GM23338 (cell line): ENCODE results near the gene TAF3.

Experiments used
- CREB1 ChIP-seq: fragments of 250-450 bp; sonication (Bioruptor Pico); IDR thresholded peaks from 2 replicates; pipeline ENCODE4 v1.5.0; 2020; ENCODE audit warnings: low read depth, mild to moderate bottlenecking, moderate library complexity
- CTCF ChIP-seq, 2 experiments: fragments of 200-600 bp in 1 of 2; sonication (generic) in 1 of 2; conservative IDR thresholded peaks; 2 replicates each; pipeline versions ENCODE4 v1.5.1 to v1.6.1; 2016 to 2017; ENCODE audit warnings: antibody characterized with exemption in 2 of 2, low read depth in 2 of 2, mild to moderate bottlenecking in 2 of 2, moderate library complexity in 1 of 2
- ETS1 ChIP-seq: IDR thresholded peaks from 2 replicates; pipeline ENCODE4 v1.6.1; 2016; ENCODE audit warnings: antibody characterized with exemption
- EZH2 ChIP-seq: fragments of 200-600 bp; sonication (generic); IDR thresholded peaks from one replicate; pipeline ENCODE4 v1.8.0; 2017; ENCODE audit warnings: antibody characterized with exemption, mild to moderate bottlenecking, low read depth; ENCODE audit not compliant: unreplicated experiment
- EZH2phosphoT487 ChIP-seq: fragments of 200-600 bp; sonication (generic); IDR thresholded peaks from one replicate; pipeline ENCODE4 v1.8.1; 2018; ENCODE audit warnings: antibody characterized with exemption; ENCODE audit not compliant: unreplicated experiment
- JUNB ChIP-seq: IDR thresholded peaks from one replicate; pipeline ENCODE4 v1.6.1; 2016; ENCODE audit warnings: antibody characterized with exemption; ENCODE audit not compliant: unreplicated experiment
- NANOG ChIP-seq: IDR thresholded peaks from 2 replicates; pipeline ENCODE4 v1.6.1; 2016; ENCODE audit warnings: antibody characterized with exemption, borderline replicate concordance
- POLR2AphosphoS5 ChIP-seq: IDR thresholded peaks from 2 replicates; pipeline ENCODE4 v1.6.1; 2016; ENCODE audit warnings: antibody characterized with exemption, low read depth
- REST ChIP-seq: IDR thresholded peaks from one replicate; pipeline ENCODE4 v1.6.1; 2018; ENCODE audit warnings: antibody characterized with exemption; ENCODE audit not compliant: unreplicated experiment
- STAT1 ChIP-seq: IDR thresholded peaks from one replicate; pipeline ENCODE4 v1.6.1; 2016; ENCODE audit warnings: antibody characterized with exemption; ENCODE audit not compliant: unreplicated experiment
- ZNF114 ChIP-seq: fragments of 250-450 bp; sonication (Bioruptor Pico); IDR thresholded peaks from 2 replicates; pipeline ENCODE4 v1.5.0; 2020; ENCODE audit warnings: mild to moderate bottlenecking, moderate library complexity
- ZNF331 ChIP-seq: fragments of 250-450 bp; sonication (Bioruptor Pico); IDR thresholded peaks from 2 replicates; pipeline ENCODE4 v1.5.0; 2020; ENCODE audit warnings: low read depth, mild to moderate bottlenecking, moderate library complexity
- ZNF462 ChIP-seq: fragments of 250-450 bp; sonication (Bioruptor Pico); IDR thresholded peaks from 2 replicates; pipeline ENCODE4 v1.5.0; 2020; ENCODE audit warnings: mild to moderate bottlenecking, moderate library complexity

- TF ChIP-seq CTCF (conservative IDR thresholded peaks at IDR 0.05; ENCODE audit: low read depth in 2 of 2) (no peak), EZH2 (no peak), POLR2AphosphoS5 (no peak), EZH2phosphoT487 (no peak), CREB1 (CRISPR knock-in tag) (no peak), JUNB (no peak), REST (no peak), ZNF331 (no peak), NANOG (no peak), STAT1 (no peak), ZNF114 (CRISPR knock-in tag) (no peak), ETS1 (no peak), ZNF462 (no peak)
These were observed 127.3 kb downstream of the TAF3 start for GRCh38 chr10:7945469-7946187.
